ENCODE results near the gene EPHA4.

- no peak for TF ChIP-seq CTCF (IDR thresholded peaks at IDR 0.05)
- TF ChIP-seq EP300 (IDR thresholded peaks at IDR 0.05) = no peak
These were observed 17.2 kb downstream of the EPHA4 start for GRCh38 chr2:221554769-221555493.
